PC-3 (cell line): ENCODE measurements around the gene SMTNL1. TPM values are rescaled to one million over a fixed set of nuclear protein-coding genes. Genes with fewer than 3 reads are reported as not detected.

ENCODE experiments used
- ATAC-seq: fragments of 200-7000 bp; cut with Tn5 transposase; 2 replicates; pipeline ENCODE4 v1.9.1; 2020; ENCODE audit warnings: mild to moderate bottlenecking, moderate library complexity
- BruUV-seq: library from RNA; stranded (reverse); fragments of 400-500 nt; replicated peaks from 2 replicates; lab custom pipeline; 2021; lab: Mats Ljungman, UMichigan
- CTCF ChIA-PET: fragments of 300-600 bp; sonication (Branson Sonifier 250); formaldehyde crosslinking; loops from one replicate; lab custom pipeline; 2022; ENCODE audit warnings: antibody characterized with exemption; lab: Charles Lee
- POLR2A ChIA-PET: fragments of 300-600 bp; sonication (Branson Sonifier 250); formaldehyde crosslinking; loops from one replicate; lab custom pipeline; 2022; ENCODE audit warnings: antibody characterized with exemption; ENCODE audit not compliant: unreplicated experiment; lab: Charles Lee
- DNase-seq: peaks from one replicate; pipeline ENCODE4 v3.0.0-alpha.2; 2015
- H2AFZ ChIP-seq: fragments of 300-600 bp; sonication (generic); 2 replicates; pipeline ENCODE4 v1.6.0; 2016; ENCODE audit warnings: antibody characterized with exemption, low read length
- H3F3A ChIP-seq: fragments of 300-600 bp; sonication (generic); one replicate; pipeline ENCODE4 v1.6.0; 2017; ENCODE audit warnings: antibody characterized with exemption, low read length, control low read depth, mild to moderate bottlenecking; ENCODE audit not compliant: unreplicated experiment
- H3K27ac ChIP-seq: fragments of 300-600 bp; sonication (generic); 2 replicates; pipeline ENCODE4 v1.5.1; 2016; ENCODE audit warnings: mild to moderate bottlenecking, low read length
- H3K27me3 ChIP-seq: fragments of 300-600 bp; sonication (generic); 2 replicates; pipeline ENCODE4 v1.6.1; 2016; ENCODE audit warnings: low read length, mixed read lengths
- H3K36me3 ChIP-seq: fragments of 300-600 bp; sonication (generic); 2 replicates; pipeline ENCODE4 v1.6.1; 2016; ENCODE audit warnings: low read depth, mixed run types, low read length, mixed read lengths
- H3K4me1 ChIP-seq: fragments of 300-600 bp; sonication (generic); 2 replicates; pipeline ENCODE4 v1.5.1; 2016; ENCODE audit warnings: low read length; ENCODE audit not compliant: insufficient read depth
- H3K4me2 ChIP-seq: fragments of 300-600 bp; sonication (generic); 2 replicates; pipeline ENCODE4 v1.6.0; 2016; ENCODE audit warnings: low read length
- H3K4me3 ChIP-seq: fragments of 300-600 bp; sonication (generic); 2 replicates; pipeline ENCODE4 v1.5.1; 2016; ENCODE audit warnings: mild to moderate bottlenecking, low read length, mixed read lengths
- H3K79me2 ChIP-seq: fragments of 300-600 bp; sonication (generic); 2 replicates; pipeline ENCODE4 v1.6.1; 2017; ENCODE audit warnings: low read length, mixed read lengths
- H3K9ac ChIP-seq: fragments of 300-600 bp; sonication (generic); 2 replicates; pipeline ENCODE4 v1.6.0; 2016; ENCODE audit warnings: mild to moderate bottlenecking, low read length
- H3K9me2 ChIP-seq: fragments of 300-600 bp; sonication (generic); replicated peaks from 2 replicates; pipeline ENCODE4 v1.6.1; 2016; ENCODE audit warnings: mixed run types, low read length, mixed read lengths
- H3K9me3 ChIP-seq: fragments of 300-600 bp; sonication (generic); 2 replicates; pipeline ENCODE4 v1.6.1; 2016; ENCODE audit warnings: low read length, mixed read lengths
- H4K20me1 ChIP-seq: fragments of 300-600 bp; sonication (generic); 2 replicates; pipeline ENCODE4 v1.6.1; 2016; ENCODE audit warnings: low read length, mixed read lengths
- CTCF ChIP-seq: fragments of 300-600 bp; sonication (generic); conservative IDR thresholded peaks from 2 replicates; pipeline ENCODE4 v1.5.1; 2017; ENCODE audit warnings: antibody characterized with exemption, low read depth, mild to moderate bottlenecking, low read length
- EZH2 ChIP-seq: fragments of 300-600 bp; sonication (generic); IDR thresholded peaks from one replicate; pipeline ENCODE4 v1.6.1; 2017; ENCODE audit warnings: antibody characterized with exemption, mild to moderate bottlenecking, low read length; ENCODE audit not compliant: unreplicated experiment
- EZH2phosphoT487 ChIP-seq: fragments of 300-600 bp; sonication (generic); IDR thresholded peaks from 2 replicates; pipeline ENCODE4 v1.6.1; 2018; ENCODE audit warnings: mild to moderate bottlenecking, antibody characterized with exemption, low read length, borderline replicate concordance
- intact Hi-C: fragments of 100-400 bp; cut with micrococcal nuclease; formaldehyde crosslinking; loops from 2 replicates; pipeline ENCODE4 v1.9.0; 2023
- total RNA-seq: library from RNA; depleted of rRNA; stranded (reverse); fragments of >200 nt; gene quantifications from 2 replicates; pipeline ENCODE4 v1.2.3, GENCODE V29; 2014

Gene SMTNL1
- total RNA-seq, 1 experiment from 2014 or later = not detected

- H3K9me3 ChIP-seq = no peaks in the 10 kb centered on the region
- ATAC-seq (no peak), DNase-seq (no peak)
- no peak overlapping the region for H3K4me2 ChIP-seq
- no peak overlapping the region for H2AFZ ChIP-seq
- no peaks in the 10 kb centered on the region for H3K9me2 ChIP-seq
- no peaks in the 10 kb centered on the region for H3F3A ChIP-seq
- H3K27ac ChIP-seq = no peak overlapping the region
- no peaks in the 10 kb centered on the region for H4K20me1 ChIP-seq
- intact Hi-C loops = no loop called here
- H3K4me1 ChIP-seq = peaks cover 9% of the 10 kb centered on the region; the same call in 1 of the 2 replicates
- H3K36me3 ChIP-seq = no peaks in the 10 kb centered on the region
- H3K9ac ChIP-seq = no peak overlapping the region
- H3K27me3 ChIP-seq = no peaks in the 10 kb centered on the region
- TF ChIP-seq EZH2phosphoT487 (no peak), EZH2 (no peak), CTCF (no peak)
- no peaks in the 10 kb centered on the region for H3K79me2 ChIP-seq
- BruUV-seq = no TSS peak
- POLR2A ChIA-PET = interaction anchor here (0.5 kb wide), 1 partner anchor 30 kb away, joined by 5 read pairs; no protein-coding TSS in a partner anchor
- H3K4me3 ChIP-seq = no peak overlapping the region
- CTCF ChIA-PET = no interaction called here
These were observed 39.8 kb upstream of the SMTNL1 start for GRCh38 chr11:57497303-57498247.

DNA sequence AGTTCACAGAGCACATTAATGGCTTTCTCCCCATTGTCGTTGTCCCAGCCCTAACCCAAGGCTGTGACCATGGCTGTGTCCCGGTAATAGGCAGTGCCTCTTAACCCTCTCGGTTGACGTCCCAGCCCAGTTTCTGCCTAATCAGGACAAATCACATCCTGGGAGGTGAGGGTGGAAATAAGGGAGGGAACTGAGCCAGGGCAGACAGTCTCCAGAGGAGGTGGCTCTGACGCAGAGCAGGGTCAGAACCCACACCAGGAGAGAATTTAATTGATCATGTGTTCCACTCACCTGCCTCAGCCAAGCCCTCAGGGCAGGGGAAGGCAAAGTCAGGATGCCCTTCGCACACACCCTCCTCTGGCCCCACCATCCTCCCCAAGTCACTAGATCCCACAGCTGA, 38.9 kb upstream of the SMTNL1 start:
- H3K9me3 ChIP-seq = no peaks in the 10 kb centered on the region
- no peaks in the 10 kb centered on the region for H3F3A ChIP-seq
- peaks cover 9% of the 10 kb centered on the region; the same call in 1 of the 2 replicates for H3K4me1 ChIP-seq
- H3K27ac ChIP-seq = no peak overlapping the region
- no peak for ATAC-seq
- TSS peak; percentile 14 for BruUV-seq
- no peaks in the 10 kb centered on the region for H3K9me2 ChIP-seq
- H2AFZ ChIP-seq = no peak overlapping the region
- no peak overlapping the region for H3K4me2 ChIP-seq
- no peaks in the 10 kb centered on the region for H3K79me2 ChIP-seq
- intact Hi-C loops = no loop called here
- ChIA-PET POLR2A (no interaction called here), CTCF (no interaction called here)
- H3K9ac ChIP-seq = no peak overlapping the region
- H3K4me3 ChIP-seq = no peak overlapping the region
- H3K36me3 ChIP-seq = no peaks in the 10 kb centered on the region
- TF ChIP-seq EZH2phosphoT487 = no peak
- no peak for TF ChIP-seq CTCF
- TF ChIP-seq EZH2 = no peak
- no peak for DNase-seq
- no peaks in the 10 kb centered on the region for H3K27me3 ChIP-seq
- H4K20me1 ChIP-seq = no peaks in the 10 kb centered on the region
